K562 (cell line): Measurements from ENCODE around the gene FHIT. TPM values are rescaled to one million over a fixed set of nuclear protein-coding genes. Genes with fewer than 3 reads are reported as not detected.

Experiments
- ATAC-seq: fragments of 200-7000 bp; cut with Tn5 transposase; 3 replicates; pipeline ENCODE4 v1.9.1; 2020; ENCODE audit warnings: moderate library complexity
- BruUV-seq: library from RNA; stranded (reverse); fragments of 400-500 nt; replicated peaks from 2 replicates; lab custom pipeline; 2021; lab: Mats Ljungman, UMichigan
- CTCF ChIA-PET: fragments of 300-600 bp; formaldehyde crosslinking; extraction: SDS; loops from one replicate; lab custom pipeline; 2021; ENCODE audit warnings: low intra/inter-chr PET ratio; lab: Yijun Ruan, JAX
- POLR2A ChIA-PET: fragments of 300-600, 350-650 bp; sonication (Branson Sonifier 250); formaldehyde crosslinking; extraction: SDS; loops from one replicate; lab custom pipeline; 2021; ENCODE audit warnings: antibody characterized with exemption, inconsistent platforms; lab: Yijun Ruan, JAX
- DNase-seq, 4 experiments: peaks; one replicate each; pipeline versions ENCODE4 v3.0.0 to v3.0.0-alpha.2; 2011 to 2018; ENCODE audit warnings: low spot score in 3 of 4, mixed read lengths in 3 of 4; ENCODE audit errors: extremely low read depth in 1 of 4
- FAIRE-seq: peaks from 2 replicates; lab custom pipeline; 2011; peaks lifted over from hg19 to GRCh38; lab: Jason Lieb, UNC
- H2AFZ ChIP-seq: 2 replicates; pipeline ENCODE4 v1.6.0; 2011; ENCODE audit warnings: low read depth, low read length, control low read depth, inconsistent platforms
- H3K27ac ChIP-seq: fragments of 200-600 bp; 3 replicates; pipeline ENCODE4 v1.8.0; 2011; ENCODE audit warnings: low read depth, mild to moderate bottlenecking, control low read depth, inconsistent platforms, low read length, moderate library complexity, mixed read lengths; ENCODE audit errors: extremely low read depth
- H3K27me3 ChIP-seq, 2 experiments: fragments of 300-600 bp in 1 of 2; 2 replicates in 1 of 2; 3 replicates in 1 of 2; pipeline versions ENCODE4 v1.6.0 to v1.8.0; 2011; ENCODE audit warnings: inconsistent platforms in 2 of 2, low read length in 2 of 2, mild to moderate bottlenecking in 1 of 2, mixed read lengths in 1 of 2, moderate library complexity in 1 of 2; ENCODE audit not compliant: control insufficient read depth in 2 of 2, insufficient read depth in 2 of 2
- H3K36me3 ChIP-seq: fragments of 300-600 bp; 3 replicates; pipeline ENCODE4 v1.8.0; 2011; ENCODE audit warnings: mild to moderate bottlenecking, low read length, inconsistent platforms; ENCODE audit not compliant: control insufficient read depth, insufficient read depth
- H3K4me1 ChIP-seq, 2 experiments: fragments of 200-600 bp in 1 of 2; replicated peaks in 1 of 2; 2 replicates in 1 of 2; 3 replicates in 1 of 2; pipeline versions ENCODE4 v1.5.1 to v1.8.0; 2011; ENCODE audit warnings: inconsistent platforms in 2 of 2, low read length in 2 of 2, mild to moderate bottlenecking in 1 of 2, mixed read lengths in 1 of 2, moderate library complexity in 1 of 2; ENCODE audit not compliant: control insufficient read depth in 2 of 2, insufficient read depth in 2 of 2
- H3K4me2 ChIP-seq: 2 replicates; pipeline ENCODE4 v1.6.1; 2011; ENCODE audit warnings: low read length, control low read depth, inconsistent platforms, mixed read lengths; ENCODE audit not compliant: insufficient read depth
- H3K4me3 ChIP-seq: fragments of 200-600 bp; sonication (generic), shearing (Covaris generic); 2 replicates; pipeline ENCODE4 v1.5.1; 2016; ENCODE audit warnings: control low read depth, inconsistent platforms
- H3K79me2 ChIP-seq: fragments of 200-600 bp; 3 replicates; pipeline ENCODE4 v1.8.0; 2011; ENCODE audit warnings: low read length, inconsistent platforms; ENCODE audit not compliant: control insufficient read depth, insufficient read depth
- H3K9ac ChIP-seq, 2 experiments: 2 replicates each; pipeline versions ENCODE4 v1.6.0 to v1.6.1; 2011; ENCODE audit warnings: low read depth in 2 of 2, low read length in 2 of 2, control low read depth in 1 of 2, inconsistent platforms in 1 of 2, mild to moderate bottlenecking in 1 of 2, mixed read lengths in 1 of 2; ENCODE audit not compliant: insufficient read depth in 1 of 2
- H3K9me1 ChIP-seq: one replicate; pipeline ENCODE4 v1.6.0; 2011; ENCODE audit warnings: inconsistent platforms, mild to moderate bottlenecking, low read length, moderate library complexity; ENCODE audit not compliant: control insufficient read depth, insufficient read depth
- H3K9me3 ChIP-seq: replicated peaks from 2 replicates; pipeline ENCODE4 v1.5.1; 2011; ENCODE audit warnings: low read depth, low read length, inconsistent platforms; ENCODE audit not compliant: control insufficient read depth, insufficient read depth
- H4K20me1 ChIP-seq: replicated peaks from 2 replicates; pipeline ENCODE4 v1.6.1; 2011; ENCODE audit warnings: low read length, inconsistent platforms, mixed read lengths; ENCODE audit not compliant: control insufficient read depth, insufficient read depth
- FIP1L1 ChIP-seq: fragments of 200-400 bp; formaldehyde crosslinking; IDR thresholded peaks from 2 replicates; pipeline ENCODE4 v1.6.1; 2018; ENCODE audit warnings: mild to moderate bottlenecking, low read depth, low read length; ENCODE audit not compliant: poor library complexity, severe bottlenecking
- HDAC3 ChIP-seq: fragments of 450-650 bp; IDR thresholded peaks from 2 replicates; pipeline ENCODE4 v1.6.1; 2018; ENCODE audit warnings: borderline replicate concordance, mild to moderate bottlenecking, moderate library complexity; ENCODE audit not compliant: partially characterized antibody
- IRF1 ChIP-seq: sonication (generic); formaldehyde crosslinking; IDR thresholded peaks from 2 replicates; pipeline ENCODE4 v1.8.0; 2022; ENCODE audit warnings: missing genetic modification reagents, mild to moderate bottlenecking, borderline replicate concordance
- NEUROD1 ChIP-seq: fragments of 150-350 bp; IDR thresholded peaks from 2 replicates; pipeline ENCODE4 v1.6.1; 2014; ENCODE audit warnings: borderline replicate concordance, low read length, low read depth; ENCODE audit not compliant: partially characterized antibody
- SETDB1 ChIP-seq: IDR thresholded peaks from one replicate; pipeline ENCODE4 v1.6.1; 2012; ENCODE audit warnings: low read length, control low read depth, inconsistent platforms
- TEAD2 ChIP-seq: fragments of 450-650 bp; IDR thresholded peaks from 2 replicates; pipeline ENCODE4 v1.6.1; 2016; ENCODE audit warnings: missing genetic modification characterization, control low read depth, missing compliant biosample characterization
- ZZZ3 ChIP-seq: fragments of 450-650 bp; IDR thresholded peaks from 2 replicates; pipeline ENCODE4 v1.6.1; 2016; ENCODE audit warnings: antibody characterized with exemption, mild to moderate bottlenecking, moderate library complexity
- WGBS: fragments of 100-300 bp; shearing (Covaris generic); methylation state at CpG from one replicate; pipeline ENCODE4 v1.1.6; 2016; ENCODE audit warnings: low coverage, mixed read lengths; ENCODE audit not compliant: insufficient coverage; ENCODE audit errors: missing lambda C conversion rate; 5-methylcytosine and 5-hydroxymethylcytosine counted together
- in situ Hi-C: fragments of 300-500 bp; cut with MboI; formaldehyde crosslinking; loops from 4 replicates; pipeline ENCODE4 v1.15.0; 2018; ENCODE audit warnings: inconsistent platforms, mixed read lengths
- intact Hi-C: fragments of 100-400 bp; cut with micrococcal nuclease; formaldehyde crosslinking; loops from 2 replicates; pipeline ENCODE4 v1.14.2; 2022
- polyA plus RNA-seq, 8 experiments: library from polyadenylated mRNA; depleted of rRNA in 4 of 8; stranded (reverse) in 5 of 8; unstranded in 3 of 8; fragments of >200 nt; fragmentation: Nextera tagmentation in 2 of 8; fragmentation: Illumina TruSeq in 1 of 8; extraction: Ambion mirVana in 2 of 8; extraction: Trizol in 1 of 8; gene quantifications; 2 replicates each; pipeline versions ENCODE4 v1.2.1 to v1.2.3, GENCODE V29; 2011 to 2014; ENCODE audit warnings: inconsistent platforms in 1 of 8, missing spikeins in 1 of 8
- total RNA-seq, 7 experiments: library from RNA; depleted of rRNA in 6 of 7; stranded (reverse); fragments of >200 nt in 6 of 7; fragmentation: Illumina TruSeq in 2 of 7; extraction: Trizol in 2 of 7; gene quantifications; 2 replicates each; pipeline versions ENCODE4 v1.2.1 to v1.2.3, GENCODE V29; 2011 to 2021; ENCODE audit warnings: low replicate concordance in 1 of 7

FHIT gene
- total and polyA plus RNA-seq, 9 of the 15 experiments (the other 6 are each of a cell fraction or from before 2014, with no cell fraction given): 1.7 to 9.1 (median 4.3) TPM

GRCh38 chr3:59774000-59774399, 1477.3 kb downstream of the FHIT start:
- Histone ChIP-seq H4K20me1 (no peaks in the 10 kb centered on the region), H3K79me2 (no peaks in the 10 kb centered on the region), H3K4me1 (no peaks in the 10 kb centered on the region), H3K4me3 (no peak overlapping the region), H2AFZ (no peak overlapping the region), H3K4me2 (no peak overlapping the region), H3K27ac (no peak overlapping the region), H3K27me3 (no peaks in the 10 kb centered on the region), H3K9me1 (no peaks in the 10 kb centered on the region), H3K36me3 (no peaks in the 10 kb centered on the region), H3K9me3 (no peaks in the 10 kb centered on the region), H3K9ac (no peak overlapping the region)
- in situ Hi-C loops: no loop called here
- POLR2A ChIA-PET: no interaction called here
- FAIRE-seq (no peak), ATAC-seq (no peak), DNase-seq (no peak)
- intact Hi-C loops: no loop called here
- BruUV-seq: no TSS peak
- CTCF ChIA-PET: no interaction called here
- 15% methylated on average over 5 of the region's 6 CpGs for WGBS
- TF ChIP-seq TEAD2: no peak
- no peak for TF ChIP-seq IRF1
- no peak for TF ChIP-seq NEUROD1
- TF ChIP-seq SETDB1: no peak
- TF ChIP-seq ZZZ3: no peak
- no peak for TF ChIP-seq HDAC3
- TF ChIP-seq FIP1L1: no peak
